Measurements from ENCODE around the gene BPIFA2. TPM values are rescaled to one million over a fixed set of nuclear protein-coding genes. Genes with fewer than 3 reads are reported as not detected.

Gene BPIFA2
- total RNA-seq, 1 donor from 2014 or later, result not detected

DNA sequence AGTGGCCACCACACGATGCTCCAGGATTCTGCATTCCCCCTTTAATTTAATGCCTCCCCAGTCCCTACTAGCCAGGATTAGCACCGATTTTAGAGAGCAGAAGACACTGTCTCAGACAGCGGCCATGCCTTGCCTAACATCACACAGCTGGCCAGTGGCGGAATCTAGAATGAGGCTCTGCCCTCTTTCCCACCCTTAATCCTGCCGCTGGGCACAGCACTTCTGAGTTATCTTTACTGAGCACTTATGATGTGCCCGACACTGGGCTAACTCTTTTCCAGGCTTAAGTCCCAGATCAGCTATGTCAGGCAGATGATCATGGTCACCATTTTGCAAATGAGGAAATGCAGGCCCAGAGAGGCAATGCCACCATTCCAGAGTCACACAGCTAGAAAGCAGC is 5.6 kb upstream of the BPIFA2 start:
- H3K4me1 ChIP-seq, result no peaks in the 10 kb centered on the region
- TF ChIP-seq, protein P1, sequence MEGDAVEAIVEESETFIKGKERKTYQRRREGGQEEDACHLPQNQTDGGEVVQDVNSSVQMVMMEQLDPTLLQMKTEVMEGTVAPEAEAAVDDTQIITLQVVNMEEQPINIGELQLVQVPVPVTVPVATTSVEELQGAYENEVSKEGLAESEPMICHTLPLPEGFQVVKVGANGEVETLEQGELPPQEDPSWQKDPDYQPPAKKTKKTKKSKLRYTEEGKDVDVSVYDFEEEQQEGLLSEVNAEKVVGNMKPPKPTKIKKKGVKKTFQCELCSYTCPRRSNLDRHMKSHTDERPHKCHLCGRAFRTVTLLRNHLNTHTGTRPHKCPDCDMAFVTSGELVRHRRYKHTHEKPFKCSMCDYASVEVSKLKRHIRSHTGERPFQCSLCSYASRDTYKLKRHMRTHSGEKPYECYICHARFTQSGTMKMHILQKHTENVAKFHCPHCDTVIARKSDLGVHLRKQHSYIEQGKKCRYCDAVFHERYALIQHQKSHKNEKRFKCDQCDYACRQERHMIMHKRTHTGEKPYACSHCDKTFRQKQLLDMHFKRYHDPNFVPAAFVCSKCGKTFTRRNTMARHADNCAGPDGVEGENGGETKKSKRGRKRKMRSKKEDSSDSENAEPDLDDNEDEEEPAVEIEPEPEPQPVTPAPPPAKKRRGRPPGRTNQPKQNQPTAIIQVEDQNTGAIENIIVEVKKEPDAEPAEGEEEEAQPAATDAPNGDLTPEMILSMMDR (IDR thresholded peaks at IDR 0.05), result no peak

GRCh38 chr20:33162753-33163152 is 5.2 kb upstream of the BPIFA2 start:
- no peak overlapping the region for H3K27ac ChIP-seq
- H3K36me3 ChIP-seq, result no peaks in the 10 kb centered on the region
- H3K9me3 ChIP-seq, result no peaks in the 10 kb centered on the region
- ATAC-seq (no peak), DNase-seq (no peak)
- no peak overlapping the region for H3K4me3 ChIP-seq
- TF ChIP-seq, protein P1 (IDR thresholded peaks at IDR 0.05), result no peak
- H3K27me3 ChIP-seq (ENCODE audit: low read depth), result no peaks in the 10 kb centered on the region
- intact Hi-C loops (cut with DNase I), result no loop called here
- no peaks in the 10 kb centered on the region for H3K4me1 ChIP-seq

More for the DNA sequence above, 5.6 kb upstream of the BPIFA2 start:
- Histone ChIP-seq H3K4me3 (no peak overlapping the region), H3K36me3 (no peaks in the 10 kb centered on the region), H3K27ac (no peak overlapping the region), H3K9me3 (no peaks in the 10 kb centered on the region), H3K27me3 (ENCODE audit: low read depth) (no peaks in the 10 kb centered on the region)
- intact Hi-C loops (cut with DNase I), result no loop called here
- DNase-seq (no peak), ATAC-seq (no peak)

DNA sequence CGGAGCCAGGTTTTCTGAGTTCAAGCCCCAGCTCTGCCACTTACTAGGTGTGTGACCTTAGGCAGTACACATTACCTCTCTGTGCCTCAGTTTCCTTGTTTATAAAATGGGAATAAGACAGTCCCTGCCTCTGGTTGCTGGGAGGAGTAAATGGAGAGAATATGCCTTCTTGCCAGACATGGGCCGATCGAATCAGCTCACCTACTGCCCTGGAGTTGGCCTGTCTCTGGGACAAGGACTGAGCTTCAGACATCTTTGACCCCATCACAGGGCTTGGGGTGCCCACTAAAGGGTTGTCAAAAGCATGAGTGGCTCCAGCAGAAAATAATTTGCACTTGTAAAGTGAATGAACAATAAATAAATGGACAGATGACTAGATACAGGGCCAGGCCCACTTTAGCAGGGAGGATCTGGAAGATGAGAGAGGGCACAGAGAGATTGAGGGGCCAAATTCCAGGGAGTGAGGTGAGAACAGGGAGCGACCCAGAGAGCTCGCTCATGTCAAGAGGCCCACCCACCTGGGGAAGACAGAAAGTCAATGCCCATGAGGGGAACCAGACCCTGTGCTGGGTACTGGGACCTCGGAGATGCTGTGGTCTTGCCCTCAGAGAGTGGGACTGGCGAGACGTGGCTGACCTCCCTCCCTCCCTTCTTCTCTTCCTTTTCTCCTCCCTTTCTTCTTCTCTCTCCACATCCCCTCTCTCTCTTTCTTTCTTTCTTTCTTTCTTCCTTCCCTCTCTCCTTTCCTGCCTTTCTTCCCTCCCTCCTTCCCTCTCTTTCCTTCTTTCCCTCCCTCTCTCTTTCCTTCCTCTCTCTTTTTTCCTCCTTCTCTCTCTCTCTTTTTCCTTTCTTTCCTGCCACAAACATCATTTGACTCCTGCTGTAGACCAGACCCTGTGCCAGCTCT is 3.9 kb upstream of the BPIFA2 start:
- DNase-seq (no peak), ATAC-seq (no peak)
- Histone ChIP-seq H3K4me3 (no peak overlapping the region), H3K27me3 (ENCODE audit: low read depth) (no peaks in the 10 kb centered on the region), H3K27ac (no peak overlapping the region), H3K4me1 (no peaks in the 10 kb centered on the region), H3K9me3 (peaks cover 7% of the 10 kb centered on the region), H3K36me3 (no peaks in the 10 kb centered on the region)
- TF ChIP-seq, protein P1 (IDR thresholded peaks at IDR 0.05), result no peak
- intact Hi-C loops (cut with DNase I), result no loop called here

- DNase-seq, result no peak
- no peak overlapping the region for H3K4me3 ChIP-seq
- intact Hi-C loops (cut with DNase I), result no loop called here
- H3K27me3 ChIP-seq (ENCODE audit: low read depth), result no peaks in the 10 kb centered on the region
- H3K4me1 ChIP-seq, result no peaks in the 10 kb centered on the region
- peaks cover 8% of the 10 kb centered on the region for H3K9me3 ChIP-seq
- TF ChIP-seq, protein P1 (IDR thresholded peaks at IDR 0.05), result no peak
- H3K36me3 ChIP-seq, result no peaks in the 10 kb centered on the region
- no peak overlapping the region for H3K27ac ChIP-seq
- no peak for ATAC-seq
These were observed 3.2 kb upstream of the BPIFA2 start for GRCh38 chr20:33164763-33165095.

DNA sequence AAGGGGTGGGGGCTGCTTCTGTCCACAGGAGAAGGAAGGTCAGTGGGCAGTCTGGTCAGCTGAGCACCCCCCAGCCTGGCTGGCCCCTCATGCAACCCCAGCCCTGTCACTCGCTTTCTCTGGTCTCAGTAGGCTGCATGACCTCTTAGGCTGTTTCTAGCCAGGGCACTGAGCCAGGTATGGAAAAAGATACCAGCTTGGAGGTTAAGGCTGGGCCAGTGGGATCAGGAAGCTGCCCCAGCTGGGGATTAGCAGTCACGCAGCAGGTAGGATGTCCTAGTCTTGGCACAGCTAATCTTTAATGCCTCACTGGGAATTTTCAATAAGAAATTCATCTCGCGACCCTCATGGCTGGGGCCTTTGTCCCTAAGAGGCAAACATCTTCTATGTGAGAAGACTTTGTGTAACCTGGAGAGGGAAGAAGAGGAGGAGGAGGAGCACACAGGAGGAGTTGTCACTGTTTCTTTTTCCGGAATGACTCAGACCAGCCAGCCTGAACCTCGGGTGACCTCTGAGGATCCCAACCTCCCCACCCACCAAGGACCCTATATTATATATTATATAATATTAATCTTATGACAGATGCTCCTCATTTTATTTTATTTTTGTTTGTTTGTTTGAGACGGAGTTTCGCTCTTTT is 2.4 kb upstream of the BPIFA2 start:
- DNase-seq (no peak), ATAC-seq (no peak)
- Histone ChIP-seq H3K36me3 (no peaks in the 10 kb centered on the region), H3K27ac (no peak overlapping the region), H3K4me1 (no peaks in the 10 kb centered on the region), H3K27me3 (ENCODE audit: low read depth) (no peaks in the 10 kb centered on the region), H3K4me3 (no peak overlapping the region), H3K9me3 (peaks cover 8% of the 10 kb centered on the region)
- TF ChIP-seq, protein P1 (IDR thresholded peaks at IDR 0.05), result no peak
- intact Hi-C loops (cut with DNase I), result no loop called here

Measured in lower lobe of right lung (tissue), 2 donors.